Measurements from ENCODE around the gene ARMS2. TPM values are rescaled to one million over a fixed set of nuclear protein-coding genes. Genes with fewer than 3 reads are reported as not detected.

Gene ARMS2
- total RNA-seq, 1 donor from 2014 or later: not detected

DNA sequence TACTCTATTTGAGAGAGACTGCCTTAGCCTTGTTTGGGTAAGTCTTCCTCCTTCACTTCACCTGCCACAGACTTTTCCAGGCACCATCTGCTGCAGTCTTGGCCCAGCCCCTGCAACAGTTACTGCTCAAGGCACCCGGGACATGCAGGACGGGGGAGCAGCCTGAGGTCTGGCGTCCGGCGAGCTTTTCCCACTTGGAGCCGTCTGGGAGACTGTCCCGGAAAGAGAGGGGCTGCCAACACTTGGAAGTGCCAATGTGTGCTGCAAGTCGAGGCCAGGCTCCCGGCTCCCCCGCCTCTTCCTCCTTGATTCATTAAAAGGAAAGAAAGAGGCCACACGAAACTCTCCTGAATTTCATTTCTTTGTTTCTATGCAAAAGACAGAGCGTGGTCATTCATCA, 20.6 kb downstream of the ARMS2 start:
- TF ChIP-seq, protein P1, sequence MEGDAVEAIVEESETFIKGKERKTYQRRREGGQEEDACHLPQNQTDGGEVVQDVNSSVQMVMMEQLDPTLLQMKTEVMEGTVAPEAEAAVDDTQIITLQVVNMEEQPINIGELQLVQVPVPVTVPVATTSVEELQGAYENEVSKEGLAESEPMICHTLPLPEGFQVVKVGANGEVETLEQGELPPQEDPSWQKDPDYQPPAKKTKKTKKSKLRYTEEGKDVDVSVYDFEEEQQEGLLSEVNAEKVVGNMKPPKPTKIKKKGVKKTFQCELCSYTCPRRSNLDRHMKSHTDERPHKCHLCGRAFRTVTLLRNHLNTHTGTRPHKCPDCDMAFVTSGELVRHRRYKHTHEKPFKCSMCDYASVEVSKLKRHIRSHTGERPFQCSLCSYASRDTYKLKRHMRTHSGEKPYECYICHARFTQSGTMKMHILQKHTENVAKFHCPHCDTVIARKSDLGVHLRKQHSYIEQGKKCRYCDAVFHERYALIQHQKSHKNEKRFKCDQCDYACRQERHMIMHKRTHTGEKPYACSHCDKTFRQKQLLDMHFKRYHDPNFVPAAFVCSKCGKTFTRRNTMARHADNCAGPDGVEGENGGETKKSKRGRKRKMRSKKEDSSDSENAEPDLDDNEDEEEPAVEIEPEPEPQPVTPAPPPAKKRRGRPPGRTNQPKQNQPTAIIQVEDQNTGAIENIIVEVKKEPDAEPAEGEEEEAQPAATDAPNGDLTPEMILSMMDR (IDR thresholded peaks at IDR 0.05): no peak
- H3K4me3 Mint-ChIP-seq (ENCODE audit: unreplicated experiment): peak overlapping the region; percentile 18
- H3K4me1 Mint-ChIP-seq (ENCODE audit: unreplicated experiment): peaks cover 83% of the 10 kb centered on the region
- no peaks in the 10 kb centered on the region for H3K9me3 Mint-ChIP-seq (ENCODE audit: unreplicated experiment)
- peaks cover 29% of the 10 kb centered on the region for H3K36me3 Mint-ChIP-seq (ENCODE audit: unreplicated experiment)
- no peak for DNase-seq (ENCODE audit: extremely low spot score, unreplicated experiment)
- peak overlapping the region; percentile 90 for H3K27ac Mint-ChIP-seq (ENCODE audit: unreplicated experiment)
- no peaks in the 10 kb centered on the region for H3K27me3 Mint-ChIP-seq (ENCODE audit: unreplicated experiment)

DNA sequence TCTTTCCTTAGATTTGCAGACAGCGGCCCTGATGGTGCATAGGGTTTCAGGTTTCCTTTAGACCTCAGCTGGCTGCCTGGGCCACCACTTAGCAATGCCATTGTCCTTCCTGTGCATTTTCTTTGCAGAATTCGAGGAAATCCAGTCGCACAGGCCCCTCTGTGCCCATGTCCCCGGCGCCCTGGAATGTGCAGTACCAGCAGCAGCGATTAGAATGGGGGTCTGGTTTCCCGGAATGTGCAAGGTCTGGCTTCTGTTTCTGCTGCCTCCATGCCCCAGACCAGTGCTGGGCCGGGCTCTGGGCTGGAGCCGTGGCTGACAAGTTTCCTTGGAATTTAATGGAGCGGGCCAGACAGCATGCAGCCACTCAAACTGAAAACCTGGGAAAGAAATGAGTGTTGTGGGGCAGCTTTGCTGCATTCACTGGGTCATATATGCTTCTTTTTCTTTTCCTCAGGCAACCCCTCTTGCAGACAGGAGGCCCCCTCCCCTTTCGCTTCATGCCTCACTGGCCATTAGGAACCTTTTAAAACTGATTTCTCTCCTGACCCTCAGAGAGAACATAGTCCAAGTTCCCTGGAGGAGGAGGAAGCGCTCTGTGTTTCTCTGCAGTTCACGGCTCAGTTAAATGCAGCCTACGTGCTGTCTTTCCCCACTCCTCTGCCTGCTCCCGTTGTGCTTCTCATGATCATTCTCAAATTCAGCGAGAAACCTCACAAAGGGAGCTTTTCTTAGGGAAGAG, 21.3 kb downstream of the ARMS2 start:
- Mint-ChIP-seq H3K27me3 (ENCODE audit: unreplicated experiment) (no peaks in the 10 kb centered on the region), H3K36me3 (ENCODE audit: unreplicated experiment) (peaks cover 28% of the 10 kb centered on the region), H3K4me3 (ENCODE audit: unreplicated experiment) (peak overlapping the region; percentile 18), H3K9me3 (ENCODE audit: unreplicated experiment) (no peaks in the 10 kb centered on the region), H3K4me1 (ENCODE audit: unreplicated experiment) (peaks cover 76% of the 10 kb centered on the region), H3K27ac (ENCODE audit: unreplicated experiment) (peak overlapping the region; percentile 90)
- TF ChIP-seq, protein P1 (IDR thresholded peaks at IDR 0.05): no peak
- no peak for DNase-seq (ENCODE audit: extremely low spot score, unreplicated experiment)

DNA sequence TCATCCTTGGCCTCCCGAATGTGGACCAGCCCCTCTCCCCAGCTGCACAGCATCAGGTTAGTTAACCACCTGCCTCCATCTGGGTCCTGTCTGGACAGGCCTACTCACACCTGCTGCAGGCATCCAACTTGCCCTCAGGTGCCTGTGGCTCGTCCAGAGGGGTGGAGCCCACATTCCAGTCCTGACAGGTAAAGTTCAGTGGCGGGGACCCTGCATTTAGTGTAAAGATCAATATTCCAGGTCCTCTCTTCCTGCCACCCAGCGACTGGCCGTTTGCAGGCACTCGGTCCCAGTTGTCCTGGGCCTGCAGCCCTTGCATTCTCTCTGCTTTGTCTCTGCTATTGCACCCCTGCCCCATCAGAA, 21.9 kb downstream of the ARMS2 start:
- TF ChIP-seq, protein P1 (IDR thresholded peaks at IDR 0.05): no peak
- no peak for DNase-seq (ENCODE audit: extremely low spot score, unreplicated experiment)
- no peaks in the 10 kb centered on the region for H3K9me3 Mint-ChIP-seq (ENCODE audit: unreplicated experiment)
- H3K4me1 Mint-ChIP-seq (ENCODE audit: unreplicated experiment): peaks cover 71% of the 10 kb centered on the region
- no peak overlapping the region for H3K4me3 Mint-ChIP-seq (ENCODE audit: unreplicated experiment)
- H3K27me3 Mint-ChIP-seq (ENCODE audit: unreplicated experiment): no peaks in the 10 kb centered on the region
- H3K36me3 Mint-ChIP-seq (ENCODE audit: unreplicated experiment): peaks cover 25% of the 10 kb centered on the region
- H3K27ac Mint-ChIP-seq (ENCODE audit: unreplicated experiment): peak overlapping the region; percentile 90

DNA sequence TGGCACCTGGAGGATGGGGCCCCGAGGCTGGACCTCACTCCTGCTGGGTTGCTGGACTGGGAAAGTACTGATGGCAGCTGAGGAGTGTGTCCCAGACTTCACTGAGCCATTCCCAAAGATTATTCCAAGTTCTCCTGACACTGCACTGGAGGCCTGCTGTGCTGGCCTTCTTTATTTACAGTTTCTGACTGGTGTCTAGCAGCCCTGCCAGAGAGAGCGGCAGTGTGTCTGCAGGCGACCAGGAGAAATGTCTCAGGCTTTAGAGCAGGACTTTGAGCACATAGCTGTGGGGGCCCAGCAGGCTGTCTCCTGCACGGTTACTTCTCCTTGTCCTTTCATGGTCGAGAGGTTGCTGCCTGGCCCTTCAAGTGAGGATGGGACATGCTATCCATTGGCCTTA, 23.0 kb downstream of the ARMS2 start:
- Mint-ChIP-seq H3K9me3 (ENCODE audit: unreplicated experiment) (no peaks in the 10 kb centered on the region), H3K4me1 (ENCODE audit: unreplicated experiment) (peaks cover 65% of the 10 kb centered on the region), H3K36me3 (ENCODE audit: unreplicated experiment) (peaks cover 34% of the 10 kb centered on the region), H3K4me3 (ENCODE audit: unreplicated experiment) (no peak overlapping the region), H3K27me3 (ENCODE audit: unreplicated experiment) (no peaks in the 10 kb centered on the region), H3K27ac (ENCODE audit: unreplicated experiment) (peak overlapping the region; percentile 52)
- no peak for DNase-seq (ENCODE audit: extremely low spot score, unreplicated experiment)
- TF ChIP-seq, protein P1 (IDR thresholded peaks at IDR 0.05): no peak

DNA sequence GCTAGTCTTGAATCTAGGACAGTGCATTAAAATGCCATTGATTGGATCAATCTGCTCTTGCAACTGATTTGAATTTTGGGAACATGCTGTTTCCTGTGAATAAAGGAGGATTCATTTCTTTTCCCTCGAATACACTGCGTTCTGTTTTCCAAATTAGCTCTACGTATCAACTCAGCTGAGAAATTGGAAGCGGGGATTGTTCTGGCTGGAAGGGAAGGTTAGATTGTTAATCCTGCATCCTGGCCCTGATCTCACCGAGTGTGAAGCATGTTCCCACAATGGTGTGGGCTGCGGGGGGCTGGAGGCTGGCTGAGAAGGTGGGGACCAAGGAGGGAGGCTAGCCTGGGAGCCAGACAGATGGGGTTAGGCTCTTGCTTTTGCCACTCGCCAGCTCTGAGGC, 24.5 kb downstream of the ARMS2 start:
- Mint-ChIP-seq H3K27me3 (ENCODE audit: unreplicated experiment) (no peaks in the 10 kb centered on the region), H3K4me3 (ENCODE audit: unreplicated experiment) (no peak overlapping the region), H3K4me1 (ENCODE audit: unreplicated experiment) (peaks cover 55% of the 10 kb centered on the region), H3K9me3 (ENCODE audit: unreplicated experiment) (no peaks in the 10 kb centered on the region), H3K27ac (ENCODE audit: unreplicated experiment) (peak overlapping the region; percentile 14), H3K36me3 (ENCODE audit: unreplicated experiment) (peaks cover 35% of the 10 kb centered on the region)
- no peak for DNase-seq (ENCODE audit: extremely low spot score, unreplicated experiment)
- TF ChIP-seq, protein P1 (IDR thresholded peaks at IDR 0.05): no peak
